Measurements from ENCODE around the gene KRTAP10-5.
"Not testable (repeated sequence)": the region's sequence is repeated elsewhere in the genome, so short reads cannot be mapped to it uniquely, and the experiment has no call there.

KRTAP10-5 gene

GRCh38 chr21:44551340-44551961 is 29.0 kb downstream of the KRTAP10-5 start, which contains the start of gene KRTAP10-2:
KRTAP10-2 (minus strand) TSS chr21:44551505; CDS start chr21:44551458, 47 bp downstream.
- H3K4me3 ChIP-seq (replicated peaks; ENCODE audit: insufficient read depth, low read length) = no peak within 1 kb of the TSS
- no peak for TF ChIP-seq CTCF (IDR thresholded peaks at IDR 0.05; ENCODE audit: insufficient read depth, low read length)
- TF ChIP-seq REST (IDR thresholded peaks at IDR 0.05; ENCODE audit: insufficient replicate concordance, low read depth) = no peak
- TF ChIP-seq GABPA (IDR thresholded peaks at IDR 0.05; ENCODE audit: low read depth) = no peak
- no peak for TF ChIP-seq POLR2AphosphoS5 (IDR thresholded peaks at IDR 0.05; ENCODE audit: low read depth)
- no peak for TF ChIP-seq SPI1 (IDR thresholded peaks at IDR 0.05; ENCODE audit: borderline replicate concordance, low read depth)
- H3K27ac ChIP-seq (replicated peaks) = no peak within 1 kb of the TSS
- peaks cover 14% of the 10 kb centered on the region for H3K27me3 ChIP-seq (ENCODE audit: insufficient read depth, poor library complexity, severe bottlenecking)
- no peak for DNase-seq (ENCODE audit: low read depth in 1 of 2, low spot score in 1 of 2)

GRCh38 chr21:44550807-44551206 is 29.6 kb downstream of the KRTAP10-5 start:
- DNase-seq (ENCODE audit: low read depth in 1 of 2, low spot score in 1 of 2) = no peak
- Histone ChIP-seq H3K27me3 (ENCODE audit: insufficient read depth, poor library complexity, severe bottlenecking) (peaks cover 14% of the 10 kb centered on the region), H3K4me3 (replicated peaks; ENCODE audit: insufficient read depth, low read length) (no peak overlapping the region), H3K27ac (replicated peaks) (no peak overlapping the region)
- TF ChIP-seq SPI1 (IDR thresholded peaks at IDR 0.05; ENCODE audit: borderline replicate concordance, low read depth) = no peak
- no peak for TF ChIP-seq GABPA (IDR thresholded peaks at IDR 0.05; ENCODE audit: low read depth)
- TF ChIP-seq CTCF (IDR thresholded peaks at IDR 0.05; ENCODE audit: insufficient read depth, low read length) = no peak
- TF ChIP-seq REST (IDR thresholded peaks at IDR 0.05; ENCODE audit: insufficient replicate concordance, low read depth) = no peak
- no peak for TF ChIP-seq POLR2AphosphoS5 (IDR thresholded peaks at IDR 0.05; ENCODE audit: low read depth)

- DNase-seq (ENCODE audit: low read depth in 1 of 2, low spot score in 1 of 2); H3K27ac ChIP-seq (replicated peaks); H3K4me3 ChIP-seq (replicated peaks; ENCODE audit: insufficient read depth, low read length): not testable (repeated sequence)
- H3K27me3 ChIP-seq (ENCODE audit: insufficient read depth, poor library complexity, severe bottlenecking) = peaks cover 14% of the 10 kb centered on the region
Measured at GRCh38 chr21:44550285-44550684, 30.1 kb downstream of the KRTAP10-5 start.

GRCh38 chr21:44549525-44550211 is 30.7 kb downstream of the KRTAP10-5 start:
- TF ChIP-seq SPI1 (IDR thresholded peaks at IDR 0.05; ENCODE audit: borderline replicate concordance, low read depth) (no peak), POLR2AphosphoS5 (IDR thresholded peaks at IDR 0.05; ENCODE audit: low read depth) (no peak), REST (IDR thresholded peaks at IDR 0.05; ENCODE audit: insufficient replicate concordance, low read depth) (no peak), CTCF (IDR thresholded peaks at IDR 0.05; ENCODE audit: insufficient read depth, low read length) (no peak), GABPA (IDR thresholded peaks at IDR 0.05; ENCODE audit: low read depth) (no peak)
- no peak overlapping the region for H3K27ac ChIP-seq (replicated peaks)
- peaks cover 11% of the 10 kb centered on the region for H3K27me3 ChIP-seq (ENCODE audit: insufficient read depth, poor library complexity, severe bottlenecking)
- H3K4me3 ChIP-seq (replicated peaks; ENCODE audit: insufficient read depth, low read length) = no peak overlapping the region
- DNase-seq (ENCODE audit: low read depth in 1 of 2, low spot score in 1 of 2) = no peak

All from HL-60 (cell line).